Stomach (tissue), 4 donors: ENCODE results near the gene KRTAP5-4.
A peak's percentile ranks its signal among the peaks of the same experiment; 100 is the strongest.

Experiments used
- POLR2A ChIP-seq, 4 donors: fragments of 450-650 bp; IDR thresholded peaks; one replicate each; pipeline ENCODE4 v1.6.1; 2016; ENCODE audit warnings: antibody characterized with exemption in 4 of 4, control low read depth in 2 of 4, mild to moderate bottlenecking in 1 of 4, moderate library complexity in 1 of 4
- POLR2AphosphoS5 ChIP-seq, 3 donors: sonication (generic); formaldehyde crosslinking; IDR thresholded peaks; one replicate each; pipeline ENCODE4 v1.6.1; 2016; ENCODE audit warnings: antibody characterized with exemption in 3 of 3
- TF ChIP-seq, protein P1 (sequence below), 7 experiments: fragments of 450-650 bp in 4 of 7; fragments of 200-600 bp in 3 of 7; sonication (generic) in 3 of 7; IDR thresholded peaks; one replicate each; pipeline ENCODE4 v1.5.1; 2016 to 2019; ENCODE audit warnings: antibody characterized with exemption in 7 of 7, control low read depth in 2 of 7, mild to moderate bottlenecking in 1 of 7

DNA sequence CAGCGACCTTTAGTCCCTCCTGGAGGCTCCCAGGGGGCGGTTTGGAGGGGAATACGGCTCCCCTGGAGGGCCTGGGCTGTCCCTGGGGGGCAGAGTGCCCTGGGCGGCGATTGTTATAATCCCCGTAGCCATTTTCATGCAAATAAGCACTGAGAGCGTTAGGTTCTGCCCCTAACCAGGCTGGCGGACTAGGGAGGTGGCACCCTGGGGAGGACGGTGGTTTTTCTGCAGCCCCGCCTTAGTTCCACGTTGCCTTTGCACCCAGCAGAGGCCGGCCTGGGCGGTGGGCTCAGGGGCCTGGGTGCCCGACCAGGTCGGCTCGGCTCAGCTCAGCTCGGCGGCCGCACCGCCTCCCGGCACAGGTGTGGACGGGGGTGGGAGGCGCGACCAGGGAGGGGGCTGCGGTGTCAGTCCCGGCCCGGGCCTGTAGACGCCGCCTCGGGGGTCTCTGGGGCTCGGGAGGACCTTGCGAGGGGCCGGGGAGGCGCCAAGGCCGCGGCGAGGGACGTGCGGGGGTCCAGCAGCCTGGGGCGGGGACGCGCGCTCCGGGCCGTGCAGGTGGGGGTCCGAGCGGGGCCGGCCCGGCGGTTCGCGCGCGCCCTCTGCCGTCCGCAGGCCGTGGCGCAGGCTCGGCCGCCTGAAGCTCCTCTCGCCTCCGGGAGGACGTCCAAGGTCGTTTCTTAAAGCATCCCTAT lies 47.6 kb downstream of the KRTAP5-4 start:
- TF ChIP-seq, protein P1, sequence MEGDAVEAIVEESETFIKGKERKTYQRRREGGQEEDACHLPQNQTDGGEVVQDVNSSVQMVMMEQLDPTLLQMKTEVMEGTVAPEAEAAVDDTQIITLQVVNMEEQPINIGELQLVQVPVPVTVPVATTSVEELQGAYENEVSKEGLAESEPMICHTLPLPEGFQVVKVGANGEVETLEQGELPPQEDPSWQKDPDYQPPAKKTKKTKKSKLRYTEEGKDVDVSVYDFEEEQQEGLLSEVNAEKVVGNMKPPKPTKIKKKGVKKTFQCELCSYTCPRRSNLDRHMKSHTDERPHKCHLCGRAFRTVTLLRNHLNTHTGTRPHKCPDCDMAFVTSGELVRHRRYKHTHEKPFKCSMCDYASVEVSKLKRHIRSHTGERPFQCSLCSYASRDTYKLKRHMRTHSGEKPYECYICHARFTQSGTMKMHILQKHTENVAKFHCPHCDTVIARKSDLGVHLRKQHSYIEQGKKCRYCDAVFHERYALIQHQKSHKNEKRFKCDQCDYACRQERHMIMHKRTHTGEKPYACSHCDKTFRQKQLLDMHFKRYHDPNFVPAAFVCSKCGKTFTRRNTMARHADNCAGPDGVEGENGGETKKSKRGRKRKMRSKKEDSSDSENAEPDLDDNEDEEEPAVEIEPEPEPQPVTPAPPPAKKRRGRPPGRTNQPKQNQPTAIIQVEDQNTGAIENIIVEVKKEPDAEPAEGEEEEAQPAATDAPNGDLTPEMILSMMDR (IDR thresholded peaks at IDR 0.05) = peak in 4 of 7 experiments; percentile 42 to 94 (median 82)
- TF ChIP-seq POLR2A (IDR thresholded peaks at IDR 0.05) = no peak
- no peak for TF ChIP-seq POLR2AphosphoS5 (IDR thresholded peaks at IDR 0.05)
